ENCODE measurements around the gene ARRDC1. TPM values are rescaled to one million over a fixed set of nuclear protein-coding genes. Genes with fewer than 3 reads are reported as not detected.
"Not testable (repeated sequence)": the region's sequence is repeated elsewhere in the genome, so short reads cannot be mapped to it uniquely, and the experiment has no call there.

Gene ARRDC1
- total RNA-seq, 4 donors from 2014 or later = 132 to 560 (median 370) TPM

- Histone ChIP-seq H3K27ac (peak overlapping the region; percentile 86 to 96 (median 89)), H3K4me1 (peaks cover 21 to 41% (median 35%) of the 10 kb centered on the region in 4 donors), H3K27me3 (no peaks in the 10 kb centered on the region), H3K36me3 (peaks cover 0 to 2% (median 0%) of the 10 kb centered on the region in 4 donors), H3K4me3 (peak overlapping the region; percentile 54 to 88 (median 62)), H3K9me3 (no peaks in the 10 kb centered on the region)
- DNase-seq = peak; percentile 46
- WGBS, 2 donors (ENCODE audit: low coverage in 1 of 2) = 0 to 3% methylated on average over 3 to 40 of the region's 58 CpGs
- TF ChIP-seq EP300 (IDR thresholded peaks at IDR 0.05; ENCODE audit: low read depth) = no peak
- TF ChIP-seq POLR2AphosphoS5 (IDR thresholded peaks at IDR 0.05) = peak in 1 of 3 donors; percentile 9
- no peak for TF ChIP-seq CTCF (IDR thresholded peaks at IDR 0.05)
- in situ Hi-C loops (cut with MboI; ENCODE audit: low pct_ligation_motif_present in 1 of 4, low pct_unique_long_range_greater_than_20kb in 1 of 4, low sequenced_read_pairs in 3 of 4) = no loop called here
- intact Hi-C loops (cut with DNase I; ENCODE audit: low total_unique reads) = loop anchor here (5.0 kb wide), 1 partner anchor 42 kb away; the partner anchor contains the start of gene DPH7
These were observed 14.0 kb downstream of the ARRDC1 start for GRCh38 chr9:137619240-137620047.

GRCh38 chr9:137620048-137620405 is 14.5 kb downstream of the ARRDC1 start:
- H3K4me3 ChIP-seq = peak overlapping the region; percentile 54 to 88 (median 62)
- no peaks in the 10 kb centered on the region for H3K27me3 ChIP-seq
- H3K36me3 ChIP-seq = no peaks in the 10 kb centered on the region
- intact Hi-C loops (cut with DNase I; ENCODE audit: low total_unique reads) = no loop called here
- TF ChIP-seq POLR2AphosphoS5 (IDR thresholded peaks at IDR 0.05) (no peak), POLR2A (IDR thresholded peaks at IDR 0.05) (no peak), CTCF (IDR thresholded peaks at IDR 0.05) (no peak), EP300 (IDR thresholded peaks at IDR 0.05; ENCODE audit: low read depth) (no peak)
- H3K27ac ChIP-seq = peak overlapping the region; percentile 86 to 96 (median 89)
- DNase-seq = no peak
- H3K9me3 ChIP-seq = no peaks in the 10 kb centered on the region
- peaks cover 21 to 41% (median 35%) of the 10 kb centered on the region in 4 donors for H3K4me1 ChIP-seq
- 40 to 45% methylated on average over 4 of the region's 4 CpGs for WGBS, 2 donors (ENCODE audit: low coverage in 1 of 2)
- in situ Hi-C loops (cut with MboI; ENCODE audit: low pct_ligation_motif_present in 1 of 4, low pct_unique_long_range_greater_than_20kb in 1 of 4, low sequenced_read_pairs in 3 of 4) = no loop called here

GRCh38 chr9:137620581-137620980 is 15.1 kb downstream of the ARRDC1 start:
- Histone ChIP-seq H3K27ac (peak overlapping the region in 2 of 4 donors; percentile 86 to 87), H3K9me3 (no peaks in the 10 kb centered on the region), H3K27me3 (no peaks in the 10 kb centered on the region), H3K4me1 (peaks cover 21 to 46% (median 35%) of the 10 kb centered on the region in 4 donors), H3K4me3 (peak overlapping the region in 1 of 4 donors; percentile 54), H3K36me3 (no peaks in the 10 kb centered on the region)
- intact Hi-C loops (cut with DNase I; ENCODE audit: low total_unique reads) (no loop called here), in situ Hi-C loops (cut with MboI; ENCODE audit: low pct_ligation_motif_present in 1 of 4, low pct_unique_long_range_greater_than_20kb in 1 of 4, low sequenced_read_pairs in 3 of 4) (no loop called here)
- TF ChIP-seq EP300 (IDR thresholded peaks at IDR 0.05; ENCODE audit: low read depth) (no peak), POLR2A (IDR thresholded peaks at IDR 0.05) (no peak), CTCF (IDR thresholded peaks at IDR 0.05) (no peak), POLR2AphosphoS5 (IDR thresholded peaks at IDR 0.05) (no peak)
- WGBS, 2 donors (ENCODE audit: low coverage in 1 of 2) = 75 to 78% methylated on average over 3 to 7 of the region's 7 CpGs
- DNase-seq = no peak

GRCh38 chr9:137621131-137621757 is 15.8 kb downstream of the ARRDC1 start:
- no peak overlapping the region for H3K4me3 ChIP-seq
- intact Hi-C loops (cut with DNase I; ENCODE audit: low total_unique reads) (no loop called here), in situ Hi-C loops (cut with MboI; ENCODE audit: low pct_ligation_motif_present in 1 of 4, low pct_unique_long_range_greater_than_20kb in 1 of 4, low sequenced_read_pairs in 3 of 4) (no loop called here)
- no peak for DNase-seq
- H3K27me3 ChIP-seq = no peaks in the 10 kb centered on the region
- peaks cover 21 to 49% (median 35%) of the 10 kb centered on the region in 4 donors for H3K4me1 ChIP-seq
- no peaks in the 10 kb centered on the region for H3K9me3 ChIP-seq
- no peak overlapping the region for H3K27ac ChIP-seq
- WGBS, 2 donors (ENCODE audit: low coverage in 1 of 2) = 57 to 58% methylated on average over 6 of the region's 6 CpGs
- H3K36me3 ChIP-seq = no peaks in the 10 kb centered on the region
- TF ChIP-seq CTCF (IDR thresholded peaks at IDR 0.05) (peak in 4 of 5 experiments; percentile 35 to 41 (median 40)), POLR2AphosphoS5 (IDR thresholded peaks at IDR 0.05) (no peak), EP300 (IDR thresholded peaks at IDR 0.05; ENCODE audit: low read depth) (no peak)

- intact Hi-C loops (cut with DNase I; ENCODE audit: low total_unique reads); H3K27me3 ChIP-seq; H3K9me3 ChIP-seq; DNase-seq; in situ Hi-C loops (cut with MboI; ENCODE audit: low pct_ligation_motif_present in 1 of 4, low pct_unique_long_range_greater_than_20kb in 1 of 4, low sequenced_read_pairs in 3 of 4); H3K4me3 ChIP-seq; H3K27ac ChIP-seq; H3K36me3 ChIP-seq: not testable (repeated sequence)
- WGBS, 2 donors (ENCODE audit: low coverage in 1 of 2) = 67 to 92% methylated on average over 2 to 8 of the region's 8 CpGs
- peaks cover 18 to 47% (median 33%) of the 10 kb centered on the region in 4 donors for H3K4me1 ChIP-seq
These were observed 16.7 kb downstream of the ARRDC1 start for GRCh38 chr9:137622211-137622610.
